HepG2 (cell line): ENCODE data around the gene SLC1A5. TPM values are rescaled to one million over a fixed set of nuclear protein-coding genes. Genes with fewer than 3 reads are reported as not detected.

ENCODE experiments used
- ATAC-seq: fragments of 200-7000 bp; cut with Tn5 transposase; 3 replicates; pipeline ENCODE4 v1.9.1; 2020; ENCODE audit warnings: mild to moderate bottlenecking, moderate library complexity
- BruUV-seq: library from RNA; stranded (reverse); fragments of 400-500 nt; replicated peaks from 2 replicates; lab custom pipeline; 2021; lab: Mats Ljungman, UMichigan
- CTCF ChIA-PET: fragments of 300-600 bp; formaldehyde crosslinking; extraction: SDS; loops from one replicate; lab custom pipeline; 2021; ENCODE audit warnings: low total read pairs, inconsistent platforms, low intra/inter-chr PET ratio; lab: Yijun Ruan, JAX
- POLR2A ChIA-PET: fragments of 350-600 bp; sonication (Branson Sonifier 250); formaldehyde crosslinking; loops from one replicate; lab custom pipeline; 2020; ENCODE audit warnings: antibody characterized with exemption, inconsistent platforms; lab: Yijun Ruan, JAX
- DNase-seq: peaks from one replicate; pipeline ENCODE4 v3.0.0-alpha.2; 2015; ENCODE audit warnings: low spot score
- FAIRE-seq: peaks from 3 replicates; lab custom pipeline; 2011; peaks lifted over from hg19 to GRCh38; lab: Jason Lieb, UNC
- H2AFZ ChIP-seq: one replicate; pipeline ENCODE4 v1.6.1; 2011; ENCODE audit warnings: low read length, inconsistent platforms
- H3K27ac ChIP-seq: fragments of 300-600 bp; 3 replicates; pipeline ENCODE4 v1.8.0; 2011; ENCODE audit warnings: mixed run types, mild to moderate bottlenecking, mixed read lengths, low read length, inconsistent platforms; ENCODE audit not compliant: insufficient read depth; ENCODE audit errors: extremely low read length
- H3K27me3 ChIP-seq, 2 experiments: fragments of 200-600 bp in 1 of 2; 2 replicates in 1 of 2; 3 replicates in 1 of 2; pipeline versions ENCODE4 v1.6.0 to v1.8.0; 2011; ENCODE audit warnings: low read length in 2 of 2, mild to moderate bottlenecking in 2 of 2, moderate library complexity in 2 of 2, inconsistent platforms in 1 of 2; ENCODE audit not compliant: insufficient read depth in 2 of 2, control insufficient read depth in 1 of 2
- H3K36me3 ChIP-seq, 2 experiments: fragments of 200-600 bp in 1 of 2; replicated peaks in 1 of 2; 2 replicates in 1 of 2; 3 replicates in 1 of 2; pipeline versions ENCODE4 v1.5.1 to v1.8.0; 2011; ENCODE audit warnings: low read length in 2 of 2, inconsistent platforms in 1 of 2; ENCODE audit not compliant: insufficient read depth in 2 of 2, control insufficient read depth in 1 of 2
- H3K4me1 ChIP-seq: 2 replicates; pipeline ENCODE4 v1.5.1; 2012; ENCODE audit warnings: low read length, inconsistent platforms; ENCODE audit not compliant: insufficient read depth
- H3K4me2 ChIP-seq: 2 replicates; pipeline ENCODE4 v1.6.0; 2011; ENCODE audit warnings: low read depth, low read length, inconsistent platforms
- H3K4me3 ChIP-seq, 3 experiments: fragments of 200-600 bp in 1 of 3; sonication (generic), shearing (Covaris generic) in 1 of 3; replicated peaks in 1 of 3; 2 replicates each; pipeline ENCODE4 v1.5.1; 2011 to 2016; ENCODE audit warnings: low read length in 3 of 3, inconsistent platforms in 2 of 3, low read depth in 2 of 3, mild to moderate bottlenecking in 2 of 3, control low read depth in 1 of 3, mixed read lengths in 1 of 3; ENCODE audit not compliant: insufficient read depth in 1 of 3
- H3K79me2 ChIP-seq: one replicate; pipeline ENCODE4 v1.6.1; 2011; ENCODE audit warnings: low read length, inconsistent platforms; ENCODE audit not compliant: insufficient read depth
- H3K9ac ChIP-seq: 2 replicates; pipeline ENCODE4 v1.6.0; 2011; ENCODE audit warnings: mild to moderate bottlenecking, low read depth, low read length, inconsistent platforms; ENCODE audit not compliant: insufficient read depth
- H3K9me3 ChIP-seq: 2 replicates; pipeline ENCODE4 v1.5.1; 2012; ENCODE audit warnings: mild to moderate bottlenecking, low read length
- H4K20me1 ChIP-seq: 2 replicates; pipeline ENCODE4 v1.6.0; 2011; ENCODE audit warnings: inconsistent platforms, mild to moderate bottlenecking, low read length, moderate library complexity; ENCODE audit not compliant: insufficient read depth
- CCAR2 ChIP-seq: fragments of 200-400 bp; formaldehyde crosslinking; optimal IDR thresholded peaks from 2 replicates; pipeline ENCODE3; 2018; ENCODE audit warnings: low read depth, mild to moderate bottlenecking, low read length, moderate library complexity
- CERS6 ChIP-seq: sonication (generic); formaldehyde crosslinking; IDR thresholded peaks from 2 replicates; pipeline ENCODE4 v1.5.0; 2020; ENCODE audit warnings: missing genetic modification reagents
- HMGXB4 ChIP-seq, 2 experiments: sonication (generic) in 1 of 2; formaldehyde crosslinking in 1 of 2; IDR thresholded peaks; 2 replicates each; pipeline versions ENCODE4 v1.4.0 to v1.6.1; 2018 to 2020; ENCODE audit warnings: missing genetic modification reagents in 2 of 2, borderline replicate concordance in 1 of 2, low read depth in 1 of 2, mild to moderate bottlenecking in 1 of 2, missing biosample characterization in 1 of 2
- HNF4A ChIP-seq: sonication (generic); formaldehyde crosslinking; IDR thresholded peaks from 2 replicates; pipeline ENCODE4 v1.4.0; 2020; ENCODE audit warnings: missing genetic modification reagents
- ISX ChIP-seq: sonication (generic); formaldehyde crosslinking; conservative IDR thresholded peaks from 2 replicates; pipeline ENCODE4 v1.5.0; 2020; ENCODE audit warnings: missing genetic modification reagents
- PITX1 ChIP-seq: sonication (generic); formaldehyde crosslinking; IDR thresholded peaks from 2 replicates; pipeline ENCODE4 v1.5.1; 2020; ENCODE audit warnings: mild to moderate bottlenecking, missing genetic modification reagents
- SP5 ChIP-seq: IDR thresholded peaks from 2 replicates; pipeline ENCODE4 v1.6.1; 2016; ENCODE audit warnings: low read depth, borderline replicate concordance
- TOPORS ChIP-seq: sonication (generic); formaldehyde crosslinking; IDR thresholded peaks from 2 replicates; pipeline ENCODE4 v1.8.0; 2023; ENCODE audit warnings: mild to moderate bottlenecking, missing genetic modification reagents
- ZMYM4 ChIP-seq: sonication (generic); formaldehyde crosslinking; IDR thresholded peaks from 2 replicates; pipeline ENCODE4 v1.8.1; 2023; ENCODE audit warnings: mild to moderate bottlenecking, missing genetic modification reagents
- ZNF407 ChIP-seq: sonication (generic); formaldehyde crosslinking; IDR thresholded peaks from one replicate; pipeline ENCODE4 v1.5.1; 2020; ENCODE audit warnings: mild to moderate bottlenecking, missing genetic modification reagents; ENCODE audit errors: not compliant biosample characterization
- ZNF577 ChIP-seq: sonication (generic); formaldehyde crosslinking; IDR thresholded peaks from 2 replicates; pipeline ENCODE4 v1.4.0; 2020; ENCODE audit warnings: mild to moderate bottlenecking, low read depth, missing genetic modification reagents, borderline replicate concordance
- WGBS: methylation state at CpG from one replicate; pipeline ENCODE4 v1.1.6; 2017; ENCODE audit warnings: low lambda C conversion rate; 5-methylcytosine and 5-hydroxymethylcytosine counted together
- in situ Hi-C: cut with HindIII; loops from 2 replicates; pipeline ENCODE4 v1.10.0; 2017; ENCODE audit warnings: low pct_unique_long_range_greater_than_20kb; ENCODE audit not compliant: extremely low pct_ligation_motif_present
- intact Hi-C: fragments of 100-400 bp; cut with micrococcal nuclease; formaldehyde crosslinking; loops from one replicate; pipeline ENCODE4 v1.10.0; 2022; ENCODE audit not compliant: unreplicated experiment
- polyA plus RNA-seq, 8 experiments: library from polyadenylated mRNA; depleted of rRNA in 3 of 8; stranded (reverse) in 7 of 8; unstranded in 1 of 8; fragments of >200 nt; fragmentation: Illumina TruSeq in 4 of 8; extraction: Trizol in 4 of 8; gene quantifications; 2 replicates each; pipeline versions ENCODE4 v1.2.1 to v1.2.3, GENCODE V29; 2011 to 2016; ENCODE audit warnings: low read depth in 4 of 8, missing spikeins in 1 of 8, mixed read lengths in 1 of 8; ENCODE audit not compliant: insufficient read depth in 1 of 8
- total RNA-seq, 5 experiments: library from RNA; depleted of rRNA; stranded (reverse); fragments of >200 nt; fragmentation: Illumina TruSeq; extraction: Trizol; gene quantifications; 2 replicates each; pipeline ENCODE4 v1.2.3, GENCODE V29; 2016; ENCODE audit warnings: low read depth in 1 of 5

Gene SLC1A5
- total and polyA plus RNA-seq, 2 of the 13 experiments (the other 11 are each of a cell fraction or from before 2014, with no cell fraction given), result 120 to 159 TPM

- in situ Hi-C loops, result no loop called here
- H3K9ac ChIP-seq, result no peak overlapping the region
Observed at GRCh38 chr19:46726971-46727501, 61.4 kb downstream of the SLC1A5 start.

More at GRCh38 chr19:46726971-46727501, 61.4 kb downstream of the SLC1A5 start:
- DNase-seq (no peak), FAIRE-seq (no peak), ATAC-seq (no peak)
- TF ChIP-seq SP5 (CRISPR knock-in tag), result no peak
- no peak for TF ChIP-seq ZNF577 (CRISPR knock-in tag)
- TF ChIP-seq CERS6 (CRISPR knock-in tag), result no peak
- TF ChIP-seq HNF4A (CRISPR knock-in tag), result no peak
- no peak for TF ChIP-seq CCAR2
- no peak for TF ChIP-seq ZNF407
- TF ChIP-seq TOPORS, result no peak
- TF ChIP-seq ZMYM4 (CRISPR knock-in tag), result no peak
- no peak for TF ChIP-seq PITX1 (CRISPR knock-in tag)
- TF ChIP-seq HMGXB4 (CRISPR knock-in tag; IDR thresholded peaks at IDR 0.05; ENCODE audit: borderline replicate concordance in 1 of 2, low read depth in 1 of 2), result no peak
- TF ChIP-seq ISX (CRISPR knock-in tag), result no peak
- 100% methylated on average over 6 of the region's 14 CpGs for WGBS
- H3K27ac ChIP-seq, result no peak overlapping the region
- H3K4me1 ChIP-seq, result peaks cover 3% of the 10 kb centered on the region
- intact Hi-C loops, result no loop called here
- H3K79me2 ChIP-seq, result no peaks in the 10 kb centered on the region
- CTCF ChIA-PET, result interaction anchor here (2.8 kb wide), 1 partner anchor 23 kb away, joined by 22 read pairs; no protein-coding TSS in a partner anchor
- POLR2A ChIA-PET, result no interaction called here
- no peaks in the 10 kb centered on the region for H3K27me3 ChIP-seq
- no peak overlapping the region for H3K4me2 ChIP-seq
- H3K9me3 ChIP-seq, result no peaks in the 10 kb centered on the region
- H4K20me1 ChIP-seq, result peaks cover 13% of the 10 kb centered on the region; the same call in 1 of the 2 replicates
- no peak overlapping the region for H3K4me3 ChIP-seq
- no peak overlapping the region for H2AFZ ChIP-seq
- peaks cover 56 to 95% of the 10 kb centered on the region in 2 experiments for H3K36me3 ChIP-seq
- BruUV-seq, result TSS peak; percentile 26
